HL-60 (cell line): ENCODE data around the gene MRPL2.

Experiments
- DNase-seq, 2 experiments: peaks; one replicate each; pipeline ENCODE4 v3.0.0-alpha.2; 2010 to 2020; ENCODE audit warnings: low read depth in 1 of 2, low spot score in 1 of 2
- H3K27ac ChIP-seq: fragments of 250-450 bp; sonication (Bioruptor Pico); replicated peaks from 2 replicates; pipeline ENCODE4 v1.5.1; 2020; ENCODE audit warnings: mild to moderate bottlenecking, moderate library complexity
- H3K27me3 ChIP-seq: fragments of 250-450 bp; sonication (Bioruptor Pico); 2 replicates; pipeline ENCODE4 v1.5.1; 2021; ENCODE audit warnings: mild to moderate bottlenecking, moderate library complexity; ENCODE audit not compliant: insufficient read depth, poor library complexity, severe bottlenecking
- H3K4me3 ChIP-seq: replicated peaks from 2 replicates; pipeline ENCODE4 v1.5.1; 2011; ENCODE audit warnings: mild to moderate bottlenecking, control low read depth, low read length; ENCODE audit not compliant: insufficient read depth
- CTCF ChIP-seq: IDR thresholded peaks from one replicate; pipeline ENCODE4 v1.5.1; 2011; ENCODE audit warnings: low read length, control low read depth, inconsistent platforms; ENCODE audit not compliant: insufficient read depth
- GABPA ChIP-seq: IDR thresholded peaks from 2 replicates; pipeline ENCODE4 v1.6.1; 2012; ENCODE audit warnings: low read depth
- POLR2AphosphoS5 ChIP-seq: IDR thresholded peaks from 2 replicates; pipeline ENCODE4 v1.6.1; 2012; ENCODE audit warnings: low read depth
- REST ChIP-seq: IDR thresholded peaks from 2 replicates; pipeline ENCODE4 v1.6.1; 2012; ENCODE audit warnings: low read depth; ENCODE audit not compliant: insufficient replicate concordance
- SPI1 ChIP-seq: IDR thresholded peaks from 2 replicates; pipeline ENCODE4 v1.6.1; 2012; ENCODE audit warnings: low read depth, mild to moderate bottlenecking, borderline replicate concordance

Gene MRPL2

GRCh38 chr6:43090559-43090956 is 31.3 kb upstream of the MRPL2 start:
- no peak overlapping the region for H3K27ac ChIP-seq
- no peak overlapping the region for H3K4me3 ChIP-seq
- no peak for TF ChIP-seq POLR2AphosphoS5
- no peak for TF ChIP-seq GABPA
- no peak for TF ChIP-seq CTCF
- TF ChIP-seq SPI1 = no peak
- TF ChIP-seq REST = no peak
- DNase-seq = no peak
- H3K27me3 ChIP-seq = no peaks in the 10 kb centered on the region

GRCh38 chr6:43089874-43090558 is 30.8 kb upstream of the MRPL2 start:
- H3K27ac ChIP-seq = no peak overlapping the region
- no peak overlapping the region for H3K4me3 ChIP-seq
- no peaks in the 10 kb centered on the region for H3K27me3 ChIP-seq
- TF ChIP-seq SPI1 (no peak), CTCF (no peak), POLR2AphosphoS5 (no peak)
- DNase-seq = no peak

- Histone ChIP-seq H3K27me3 (no peaks in the 10 kb centered on the region), H3K4me3 (no peak overlapping the region), H3K27ac (no peak overlapping the region)
- TF ChIP-seq GABPA = no peak
- no peak for TF ChIP-seq CTCF
- TF ChIP-seq REST = no peak
- no peak for TF ChIP-seq SPI1
- TF ChIP-seq POLR2AphosphoS5 = no peak
- DNase-seq = no peak
Measured at GRCh38 chr6:43089467-43089866, 30.2 kb upstream of the MRPL2 start.

- no peak overlapping the region for H3K27ac ChIP-seq
- H3K4me3 ChIP-seq = no peak overlapping the region
- no peaks in the 10 kb centered on the region for H3K27me3 ChIP-seq
- TF ChIP-seq CTCF (no peak), POLR2AphosphoS5 (no peak), SPI1 (no peak), GABPA (no peak), REST (no peak)
- DNase-seq = no peak
Measured at GRCh38 chr6:43088654-43089056, 29.4 kb upstream of the MRPL2 start.
